H9 (cell line): ENCODE data around the gene SLCO6A1. TPM values are rescaled to one million over a fixed set of nuclear protein-coding genes. Genes with fewer than 3 reads are reported as not detected.

Source experiments
- DNase-seq: peaks from one replicate; pipeline ENCODE4 v3.0.0-alpha.2; 2017
- H2AFZ ChIP-seq: one replicate; pipeline ENCODE4 v1.6.1; 2013; ENCODE audit warnings: mild to moderate bottlenecking, low read length, control low read depth, moderate library complexity
- H2AK5ac ChIP-seq: 2 replicates; pipeline ENCODE4 v1.6.1; 2013; ENCODE audit warnings: low read length, control low read depth, mixed read lengths; ENCODE audit not compliant: insufficient read length
- H2BK120ac ChIP-seq: one replicate; pipeline ENCODE4 v1.6.1; 2013; ENCODE audit warnings: low read depth, mild to moderate bottlenecking, low read length, control low read depth, inconsistent platforms; ENCODE audit not compliant: poor library complexity, severe bottlenecking
- H2BK12ac ChIP-seq: 2 replicates; pipeline ENCODE4 v1.6.1; 2013; ENCODE audit warnings: low read length, control low read depth, mixed read lengths, low read depth; ENCODE audit not compliant: insufficient read length
- H2BK15ac ChIP-seq: 2 replicates; pipeline ENCODE4 v1.6.1; 2013; ENCODE audit warnings: low read depth, low read length, control low read depth
- H2BK20ac ChIP-seq: one replicate; pipeline ENCODE4 v1.6.1; 2013; ENCODE audit warnings: low read depth, mild to moderate bottlenecking, low read length, control low read depth, inconsistent platforms; ENCODE audit not compliant: poor library complexity, severe bottlenecking
- H2BK5ac ChIP-seq: 2 replicates; pipeline ENCODE4 v1.6.1; 2013; ENCODE audit warnings: low read length, control low read depth, mixed read lengths; ENCODE audit not compliant: insufficient read length
- H3K14ac ChIP-seq: 2 replicates; pipeline ENCODE4 v1.6.1; 2013; ENCODE audit warnings: low read length, control low read depth; ENCODE audit not compliant: insufficient read depth
- H3K18ac ChIP-seq: 2 replicates; pipeline ENCODE4 v1.6.1; 2013; ENCODE audit warnings: low read depth, mild to moderate bottlenecking, mixed read lengths, low read length, control low read depth; ENCODE audit not compliant: insufficient read length
- H3K23ac ChIP-seq: 2 replicates; pipeline ENCODE4 v1.6.1; 2013; ENCODE audit warnings: low read length, control low read depth, mixed read lengths, low read depth; ENCODE audit not compliant: insufficient read length
- H3K23me2 ChIP-seq: 2 replicates; pipeline ENCODE4 v1.6.1; 2013; ENCODE audit warnings: low read depth, mild to moderate bottlenecking, mixed read lengths, low read length, control low read depth; ENCODE audit not compliant: insufficient read length, poor library complexity, severe bottlenecking
- H3K27ac ChIP-seq: 2 replicates; pipeline ENCODE4 v1.5.1; 2013; ENCODE audit warnings: low read length, control low read depth, mixed read lengths, low read depth; ENCODE audit not compliant: insufficient read length
- H3K27me3 ChIP-seq: 2 replicates; pipeline ENCODE4 v1.6.1; 2013; ENCODE audit warnings: low read length, control low read depth, inconsistent platforms; ENCODE audit not compliant: insufficient read depth
- H3K4ac ChIP-seq: 2 replicates; pipeline ENCODE4 v1.6.1; 2013; ENCODE audit warnings: low read depth, mild to moderate bottlenecking, control low read depth, inconsistent platforms, low read length, moderate library complexity
- H3K4me1 ChIP-seq: 2 replicates; pipeline ENCODE4 v1.6.1; 2013; ENCODE audit warnings: low read length, control low read depth, inconsistent platforms; ENCODE audit not compliant: insufficient read depth
- H3K4me2 ChIP-seq: 2 replicates; pipeline ENCODE4 v1.6.1; 2013; ENCODE audit warnings: low read length, control low read depth, mixed read lengths; ENCODE audit not compliant: insufficient read length, insufficient read depth
- H3K56ac ChIP-seq: 2 replicates; pipeline ENCODE4 v1.6.1; 2013; ENCODE audit warnings: low read depth, mild to moderate bottlenecking, mixed read lengths, low read length, control low read depth; ENCODE audit not compliant: insufficient read length
- H3K79me1 ChIP-seq: 2 replicates; pipeline ENCODE4 v1.6.1; 2013; ENCODE audit warnings: low read depth, mild to moderate bottlenecking, moderate library complexity, low read length, control low read depth, inconsistent platforms; ENCODE audit not compliant: insufficient read depth, poor library complexity, severe bottlenecking
- H3K79me2 ChIP-seq: 2 replicates; pipeline ENCODE4 v1.6.1; 2013; ENCODE audit warnings: low read length, control low read depth, inconsistent platforms; ENCODE audit not compliant: insufficient read depth
- H3K9ac ChIP-seq: 2 replicates; pipeline ENCODE4 v1.6.1; 2013; ENCODE audit warnings: low read length, control low read depth, mixed read lengths; ENCODE audit not compliant: insufficient read length; ENCODE audit errors: extremely low read depth
- H3K9me3 ChIP-seq: one replicate; pipeline ENCODE4 v1.6.1; 2013; ENCODE audit warnings: low read depth, low read length, inconsistent platforms; ENCODE audit not compliant: control insufficient read depth
- H3T11ph ChIP-seq: one replicate; pipeline ENCODE4 v1.6.1; 2013; ENCODE audit warnings: mild to moderate bottlenecking, low read length, control low read depth, inconsistent platforms
- H4K20me1 ChIP-seq: one replicate; pipeline ENCODE4 v1.6.1; 2013; ENCODE audit not compliant: control insufficient read depth, insufficient read length, insufficient read depth
- H4K5ac ChIP-seq: 2 replicates; pipeline ENCODE4 v1.6.1; 2013; ENCODE audit warnings: low read depth, mild to moderate bottlenecking, mixed read lengths, low read length, control low read depth; ENCODE audit not compliant: insufficient read length
- H4K8ac ChIP-seq: replicated peaks from 2 replicates; pipeline ENCODE4 v1.6.1; 2013; ENCODE audit warnings: low read length, control low read depth, mixed read lengths, low read depth; ENCODE audit not compliant: insufficient read length
- H4K91ac ChIP-seq: 2 replicates; pipeline ENCODE4 v1.6.1; 2013; ENCODE audit warnings: low read depth, mild to moderate bottlenecking, moderate library complexity, mixed read lengths, low read length, control low read depth; ENCODE audit not compliant: insufficient read length
- H3K27ac Mint-ChIP-seq, 3 experiments: 2 replicates in 2 of 3; 3 replicates in 1 of 3; pipeline ENCODE4 v1.8.0; 2020 to 2021; ENCODE audit warnings: mixed read lengths in 3 of 3, mild to moderate bottlenecking in 1 of 3, moderate library complexity in 1 of 3
- H3K27me3 Mint-ChIP-seq: 2 replicates; pipeline ENCODE4 v1.8.0; 2021; ENCODE audit warnings: low read depth, mild to moderate bottlenecking, moderate library complexity, mixed read lengths
- H3K36me3 Mint-ChIP-seq, 3 experiments: 2 replicates in 2 of 3; 3 replicates in 1 of 3; pipeline ENCODE4 v1.8.0; 2020 to 2021; ENCODE audit warnings: low read depth in 3 of 3, mixed read lengths in 3 of 3; ENCODE audit not compliant: insufficient read depth in 1 of 3
- H3K4me1 Mint-ChIP-seq, 2 experiments: 2 replicates each; pipeline ENCODE4 v1.8.0; 2020; ENCODE audit warnings: mixed read lengths in 2 of 2
- H3K4me3 Mint-ChIP-seq, 2 experiments: 2 replicates in 1 of 2; 3 replicates in 1 of 2; pipeline ENCODE4 v1.8.0; 2020 to 2021; ENCODE audit warnings: mild to moderate bottlenecking in 2 of 2, mixed read lengths in 2 of 2, moderate library complexity in 1 of 2
- H3K9me3 Mint-ChIP-seq, 2 experiments: 2 replicates in 1 of 2; 3 replicates in 1 of 2; pipeline ENCODE4 v1.8.0; 2020; ENCODE audit warnings: mild to moderate bottlenecking in 2 of 2, mixed read lengths in 2 of 2, moderate library complexity in 1 of 2
- WGBS: extraction: QIAGEN DNeasy Blood & Tissue Kit; methylation state at CpG from one replicate; pipeline ENCODE4 v1.1.7; 2013; ENCODE audit warnings: missing lambda C conversion rate, low lambda C conversion rate, mixed read lengths; ENCODE audit not compliant: insufficient read length; ENCODE audit errors: extremely low coverage; 5-methylcytosine and 5-hydroxymethylcytosine counted together
- total RNA-seq: library from RNA; stranded (reverse); gene quantifications from 2 replicates; pipeline ENCODE4 v1.2.1, GENCODE V29; 2021
- TF ChIP-seq, protein P1 (sequence below): fragments of 200-600 bp; sonication (generic); conservative IDR thresholded peaks from 3 replicates; pipeline ENCODE4 v1.8.0; 2021; ENCODE audit warnings: antibody characterized with exemption, mild to moderate bottlenecking

The SLCO6A1 gene
- total RNA-seq, 1 experiment from 2014 or later = 0.46 TPM

DNA sequence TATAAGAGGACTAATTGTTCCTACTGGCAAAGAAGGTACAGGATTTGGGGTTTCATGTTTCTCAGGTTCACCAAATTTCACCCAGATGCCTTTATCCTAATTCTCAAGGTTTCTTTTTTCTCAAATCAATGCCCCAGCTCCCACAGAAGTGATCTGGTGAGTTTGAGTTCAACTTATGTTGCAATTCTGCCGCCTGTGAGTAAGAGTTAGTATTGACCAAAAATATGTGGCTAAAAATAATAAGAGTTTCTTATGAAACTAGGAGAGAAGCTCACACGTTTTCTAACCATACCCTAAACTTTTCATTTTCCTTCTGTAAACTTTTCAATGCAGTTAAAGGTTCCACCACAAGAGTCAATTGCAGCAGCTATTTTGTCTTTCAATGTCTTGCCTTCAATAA, 15.1 kb downstream of the SLCO6A1 start:
- no peak overlapping the region for H2BK15ac ChIP-seq
- no peak overlapping the region for H2BK20ac ChIP-seq
- no peak overlapping the region for H4K91ac ChIP-seq
- no peak overlapping the region for H3K4ac ChIP-seq
- H3K18ac ChIP-seq = no peak overlapping the region
- H3K23ac ChIP-seq = no peak overlapping the region
- H3K27ac ChIP-seq = no peak overlapping the region
- H3K56ac ChIP-seq = no peak overlapping the region
- H3K9me3 ChIP-seq = no peaks in the 10 kb centered on the region
- no peak overlapping the region for H2AK5ac ChIP-seq
- H3K14ac ChIP-seq = no peak overlapping the region
- no peak overlapping the region for H2BK5ac ChIP-seq
- no peaks in the 10 kb centered on the region for H3K27me3 ChIP-seq
- Mint-ChIP-seq H3K9me3 (no peaks in the 10 kb centered on the region), H3K4me1 (no peaks in the 10 kb centered on the region; a peak in 2 of 4 replicates), H3K27me3 (no peaks in the 10 kb centered on the region), H3K27ac (no peak overlapping the region), H3K4me3 (no peak overlapping the region), H3K36me3 (no peaks in the 10 kb centered on the region)
- no peaks in the 10 kb centered on the region for H3K4me1 ChIP-seq
- H3K79me1 ChIP-seq = no peaks in the 10 kb centered on the region
- WGBS = no CpG with 5 or more reads among the region's 2 CpGs
- no peak overlapping the region for H3K9ac ChIP-seq
- H3K23me2 ChIP-seq = no peaks in the 10 kb centered on the region
- no peak overlapping the region for H2BK120ac ChIP-seq
- H2BK12ac ChIP-seq = no peak overlapping the region
- no peak overlapping the region for H4K5ac ChIP-seq
- TF ChIP-seq, protein P1, sequence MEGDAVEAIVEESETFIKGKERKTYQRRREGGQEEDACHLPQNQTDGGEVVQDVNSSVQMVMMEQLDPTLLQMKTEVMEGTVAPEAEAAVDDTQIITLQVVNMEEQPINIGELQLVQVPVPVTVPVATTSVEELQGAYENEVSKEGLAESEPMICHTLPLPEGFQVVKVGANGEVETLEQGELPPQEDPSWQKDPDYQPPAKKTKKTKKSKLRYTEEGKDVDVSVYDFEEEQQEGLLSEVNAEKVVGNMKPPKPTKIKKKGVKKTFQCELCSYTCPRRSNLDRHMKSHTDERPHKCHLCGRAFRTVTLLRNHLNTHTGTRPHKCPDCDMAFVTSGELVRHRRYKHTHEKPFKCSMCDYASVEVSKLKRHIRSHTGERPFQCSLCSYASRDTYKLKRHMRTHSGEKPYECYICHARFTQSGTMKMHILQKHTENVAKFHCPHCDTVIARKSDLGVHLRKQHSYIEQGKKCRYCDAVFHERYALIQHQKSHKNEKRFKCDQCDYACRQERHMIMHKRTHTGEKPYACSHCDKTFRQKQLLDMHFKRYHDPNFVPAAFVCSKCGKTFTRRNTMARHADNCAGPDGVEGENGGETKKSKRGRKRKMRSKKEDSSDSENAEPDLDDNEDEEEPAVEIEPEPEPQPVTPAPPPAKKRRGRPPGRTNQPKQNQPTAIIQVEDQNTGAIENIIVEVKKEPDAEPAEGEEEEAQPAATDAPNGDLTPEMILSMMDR = no peak
- H2AFZ ChIP-seq = no peak overlapping the region
- no peaks in the 10 kb centered on the region for H3K79me2 ChIP-seq
- H4K20me1 ChIP-seq = no peaks in the 10 kb centered on the region
- H3T11ph ChIP-seq = no peak overlapping the region
- no peak overlapping the region for H3K4me2 ChIP-seq
- H4K8ac ChIP-seq = no peak overlapping the region
- no peak for DNase-seq
